ENCODE results near the gene CRLF1.

DNA sequence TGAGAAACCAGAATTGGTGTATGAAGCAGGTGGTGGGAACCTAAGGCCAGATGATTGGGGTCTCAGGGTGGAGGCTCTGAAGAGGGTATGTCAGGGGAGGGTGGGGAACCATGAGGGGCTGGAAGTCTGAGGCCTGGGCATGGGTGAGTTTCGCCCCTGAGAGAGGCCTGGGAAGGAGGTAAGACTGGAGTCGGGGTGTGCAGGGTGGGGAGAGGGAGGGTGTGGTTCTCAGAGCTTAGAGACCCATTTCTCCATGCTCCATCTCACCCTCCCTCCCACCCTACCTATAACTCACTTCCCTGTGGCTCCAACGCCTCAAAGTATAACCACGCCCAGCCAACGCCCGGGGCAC lies 29.2 kb upstream of the CRLF1 start:
- no peak for TF ChIP-seq CTCF (IDR thresholded peaks at IDR 0.05)
- TF ChIP-seq POLR2A (IDR thresholded peaks at IDR 0.05), result no peak
